NCI-H1930 (cell line): ENCODE results near the gene ZAP70.
"Not testable (repeated sequence)": the region's sequence is repeated elsewhere in the genome, so short reads cannot be mapped to it uniquely, and the experiment has no call there.

Experiments used
- DNase-seq, 2 experiments: peaks; one replicate each; lab custom pipeline; 2025; lab: John Stamatoyannopoulos, UW

Gene ZAP70

GRCh38 chr2:97713296-97714083 lies at the start of gene ZAP70:
ZAP70 (plus strand) TSS chr2:97713576; CDS start chr2:97724037, 10,461 bp downstream.
- no peak for DNase-seq

GRCh38 chr2:97663626-97663961 lies 49.8 kb upstream of the ZAP70 start:
- peak in 1 of 2 experiments; percentile 75 for DNase-seq

GRCh38 chr2:97663962-97664635 lies 49.3 kb upstream of the ZAP70 start, which contains the start of gene ACTR1B:
ACTR1B (minus strand) TSS chr2:97664044; CDS start chr2:97663890, 154 bp downstream.
- DNase-seq: peak; percentile 97

GRCh38 chr2:97664636-97664970 lies 48.8 kb upstream of the ZAP70 start:
- DNase-seq: no peak

GRCh38 chr2:97669448-97669847 lies 43.9 kb upstream of the ZAP70 start, which contains the start of gene C2orf92:
C2orf92 (plus strand) TSS chr2:97669713; CDS start chr2:97669789, 76 bp downstream.
- no peak for DNase-seq

GRCh38 chr2:97670471-97670870 lies 42.9 kb upstream of the ZAP70 start:
- DNase-seq: no peak

- no peak for DNase-seq
Observed at GRCh38 chr2:97671526-97671925, 41.9 kb upstream of the ZAP70 start.

- DNase-seq: not testable (repeated sequence)
Observed at GRCh38 chr2:97672606-97673140, 40.7 kb upstream of the ZAP70 start.

GRCh38 chr2:97673182-97673914 lies 40.0 kb upstream of the ZAP70 start:
- DNase-seq: no peak

GRCh38 chr2:97673915-97674283 lies 39.5 kb upstream of the ZAP70 start:
- no peak for DNase-seq

- no peak for DNase-seq
Observed at GRCh38 chr2:97675430-97676113, 37.8 kb upstream of the ZAP70 start.

GRCh38 chr2:97676620-97677019 lies 36.8 kb upstream of the ZAP70 start:
- no peak for DNase-seq

GRCh38 chr2:97677480-97677879 lies 35.9 kb upstream of the ZAP70 start:
- DNase-seq: no peak

- DNase-seq: no peak
Observed at GRCh38 chr2:97678298-97678697, 35.1 kb upstream of the ZAP70 start.

- not testable (repeated sequence) for DNase-seq
Observed at GRCh38 chr2:97687235-97687634, 26.1 kb upstream of the ZAP70 start.

- no peak for DNase-seq
Observed at GRCh38 chr2:97688062-97688827, 25.1 kb upstream of the ZAP70 start.

- DNase-seq: no peak
Observed at GRCh38 chr2:97691166-97691565, 22.2 kb upstream of the ZAP70 start.

GRCh38 chr2:97693476-97693875 lies 19.9 kb upstream of the ZAP70 start:
- no peak for DNase-seq

GRCh38 chr2:97695744-97696143 lies 17.6 kb upstream of the ZAP70 start:
- no peak for DNase-seq

GRCh38 chr2:97697252-97698235 lies 15.8 kb upstream of the ZAP70 start:
- DNase-seq: peak; percentile 36 to 77
